Stimulated activated CD4-positive, alpha-beta T cell treated with anti-CD3 and anti-CD28 coated beads, Interleukin-2, amount 100 ng/mL, for 48 hours (primary cell): ENCODE data around the gene GPRC6A.

Experiments
- DNase-seq, 2 donors: peaks; one replicate each; pipeline ENCODE4 v3.0.0-alpha.2; 2020

Gene GPRC6A

DNA sequence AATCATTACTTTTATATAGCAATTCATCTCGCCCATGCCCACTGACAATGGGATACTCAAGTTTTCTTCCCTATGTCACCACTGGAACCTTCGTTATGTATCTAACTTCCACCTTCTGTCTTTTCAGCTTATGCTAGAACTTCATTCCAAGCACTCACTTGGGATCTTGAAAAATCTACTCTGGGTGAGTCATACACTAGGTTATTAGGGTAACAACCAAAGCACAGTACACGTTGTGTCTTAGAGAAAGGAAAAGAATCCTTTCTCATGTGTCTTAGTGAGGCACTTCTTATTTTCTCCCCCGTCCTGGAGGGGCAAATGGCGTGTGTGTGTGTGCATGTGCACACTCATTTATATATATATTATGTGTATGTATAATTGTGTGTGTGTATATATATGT is 45.0 kb downstream of the GPRC6A start:
- DNase-seq: no peak

- no peak for DNase-seq
Observed at GRCh38 chr6:116779573-116780164, 49.2 kb downstream of the GPRC6A start.

DNA sequence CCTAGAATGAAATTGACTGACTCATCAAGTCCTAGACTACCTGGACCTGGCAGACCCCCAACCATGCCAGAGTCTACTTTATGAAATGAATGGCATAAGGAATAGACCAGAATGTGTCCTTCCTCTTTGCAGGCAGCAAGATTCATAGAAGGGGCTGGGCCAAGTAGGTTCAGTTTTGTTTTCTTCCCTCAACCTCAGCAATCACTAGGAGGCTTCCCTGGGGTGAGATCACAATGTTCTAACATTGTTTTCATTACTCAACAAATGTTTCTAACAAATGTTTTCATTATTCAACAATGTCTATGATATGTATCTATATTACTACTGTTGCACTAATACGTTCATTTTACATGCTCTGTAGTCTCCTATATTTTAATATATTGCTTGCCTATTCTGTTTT is 55.0 kb downstream of the GPRC6A start:
- no peak for DNase-seq

- no peak for DNase-seq
Observed at GRCh38 chr6:116772450-116772849, 56.4 kb downstream of the GPRC6A start.

GRCh38 chr6:116767715-116768114 is 61.2 kb downstream of the GPRC6A start:
- no peak for DNase-seq

DNA sequence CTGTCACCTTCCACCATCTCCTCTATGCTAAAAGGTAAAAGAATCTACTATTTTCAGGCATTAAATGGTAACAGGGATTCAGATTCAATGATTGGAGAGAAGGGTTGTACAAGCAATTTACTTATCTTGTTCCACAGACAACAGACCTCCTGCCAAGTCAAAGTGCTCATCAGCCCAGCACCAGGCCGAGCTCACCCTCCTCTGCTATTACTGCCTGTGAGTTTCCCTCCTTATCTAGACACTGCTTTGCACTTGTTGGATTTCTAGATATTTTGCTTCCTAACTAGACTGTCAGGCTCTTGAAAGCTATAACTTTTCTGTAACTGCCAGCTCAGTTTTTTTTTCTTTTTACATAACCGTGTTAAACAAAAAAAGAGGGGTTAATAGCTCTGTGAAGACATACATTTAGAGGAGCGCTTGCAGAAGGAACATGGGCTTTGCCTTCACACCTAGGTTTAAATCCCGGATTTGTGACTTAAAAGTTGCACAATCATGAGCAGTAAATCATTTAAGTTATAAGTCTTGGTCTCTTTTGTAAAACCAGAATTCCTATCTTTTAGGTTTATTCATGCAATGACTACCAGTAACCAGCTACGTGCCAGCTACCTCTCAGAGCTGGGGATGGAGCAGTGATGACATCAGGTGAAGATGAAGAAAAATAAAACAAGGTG is 62.2 kb downstream of the GPRC6A start:
- no peak for DNase-seq

DNA sequence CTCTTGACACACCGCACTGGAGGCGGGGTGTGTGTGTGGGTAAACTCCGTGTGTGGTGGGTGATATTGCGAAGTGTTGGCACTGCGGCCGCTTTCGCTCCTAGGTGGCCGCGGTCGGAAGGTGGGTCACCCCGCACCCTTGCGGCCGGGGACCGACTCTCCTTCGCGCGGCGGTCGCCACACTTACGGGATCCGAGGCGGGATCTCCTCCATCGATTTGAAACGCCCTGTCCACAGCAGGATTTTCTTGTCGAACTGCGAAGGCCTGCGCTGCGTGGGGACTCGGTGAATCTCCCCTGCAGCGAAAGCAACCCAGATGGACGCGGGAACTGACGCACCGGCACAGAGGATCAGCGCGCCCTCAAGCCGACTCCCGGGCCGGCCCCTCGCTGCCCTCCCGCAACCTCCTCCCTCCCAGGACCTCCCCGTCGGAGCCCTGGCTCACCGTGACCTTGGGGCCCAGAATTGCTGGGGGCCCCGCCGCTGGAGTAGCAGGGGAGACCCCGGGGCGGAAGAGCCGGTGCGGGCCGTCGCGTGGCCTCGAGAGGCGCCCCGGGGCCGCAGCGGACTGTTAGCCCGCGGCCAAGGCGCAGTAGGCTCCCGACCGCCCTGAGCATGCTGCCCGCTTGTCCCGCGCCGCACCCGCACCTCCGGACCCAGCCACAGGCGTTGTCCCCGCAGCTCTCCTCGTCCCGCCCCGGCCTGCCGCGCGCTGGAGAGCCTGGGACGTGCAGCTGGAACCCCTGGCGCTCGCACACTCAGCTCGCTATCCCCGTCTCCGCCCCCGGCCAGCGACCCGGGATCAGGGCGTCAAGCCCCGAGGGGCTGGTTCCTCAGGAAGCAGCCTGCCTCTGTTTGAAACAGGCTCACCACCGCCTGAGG is 63.7 kb downstream of the GPRC6A start, which contains the start of gene FAM162B:
Gene FAM162B (minus strand): TSS at position 759 of the 881 bp plus-strand sequence. CDS start 143 bp downstream, at position 616.
- peak in 1 of 2 donors; percentile 0 for DNase-seq

DNA sequence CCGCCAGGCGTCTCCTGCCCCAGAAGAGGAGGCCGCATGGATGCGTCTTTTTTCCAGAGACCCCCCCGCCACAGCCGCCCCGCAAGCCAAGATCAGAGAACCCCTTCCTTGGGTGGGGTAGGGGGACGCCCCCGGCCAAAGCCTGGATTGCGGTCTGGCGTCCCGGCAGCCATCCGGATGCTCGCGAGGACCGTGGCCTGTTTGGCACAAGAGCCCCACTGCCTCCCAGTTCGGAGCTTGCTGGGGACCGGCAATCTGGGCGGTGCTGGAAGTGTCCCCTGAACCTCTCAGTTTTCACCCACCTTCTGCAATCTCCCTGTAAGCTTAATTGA is 64.3 kb downstream of the GPRC6A start:
- no peak for DNase-seq

DNA sequence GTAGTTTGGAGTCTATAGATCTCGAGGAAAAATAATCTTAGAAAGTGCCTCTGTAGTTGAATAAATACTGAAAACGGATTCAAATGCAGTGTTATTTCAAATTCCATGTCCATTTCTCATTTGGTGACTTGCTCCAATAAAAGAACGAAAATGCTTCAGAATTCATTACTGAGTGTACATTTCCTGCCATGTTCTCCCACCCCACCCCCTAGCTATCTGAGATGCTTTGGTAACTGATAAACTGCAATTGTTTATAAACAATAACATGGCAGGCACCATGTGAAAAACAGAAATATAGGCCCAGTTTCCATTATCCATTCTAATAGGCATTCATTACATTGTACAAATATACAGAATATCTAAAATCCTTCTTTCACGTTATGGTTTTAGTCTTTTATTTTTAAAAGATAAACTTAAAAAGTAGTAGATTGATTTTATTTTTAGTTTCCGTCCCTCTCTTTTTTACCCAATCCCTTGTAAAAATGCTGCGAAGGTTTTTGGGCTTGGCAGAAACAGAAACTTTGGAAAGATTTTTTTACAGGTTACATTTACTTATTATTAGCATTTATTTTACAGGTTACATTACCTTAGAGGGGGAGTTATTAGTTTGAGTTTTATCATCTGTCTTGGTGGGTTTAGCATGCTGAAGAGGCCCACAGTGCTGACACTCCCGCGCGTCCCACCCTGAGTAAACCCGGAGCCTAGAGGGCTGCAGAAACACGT is 64.8 kb downstream of the GPRC6A start:
- no peak for DNase-seq

GRCh38 chr6:116763048-116763447 is 65.8 kb downstream of the GPRC6A start:
- DNase-seq: no peak

DNA sequence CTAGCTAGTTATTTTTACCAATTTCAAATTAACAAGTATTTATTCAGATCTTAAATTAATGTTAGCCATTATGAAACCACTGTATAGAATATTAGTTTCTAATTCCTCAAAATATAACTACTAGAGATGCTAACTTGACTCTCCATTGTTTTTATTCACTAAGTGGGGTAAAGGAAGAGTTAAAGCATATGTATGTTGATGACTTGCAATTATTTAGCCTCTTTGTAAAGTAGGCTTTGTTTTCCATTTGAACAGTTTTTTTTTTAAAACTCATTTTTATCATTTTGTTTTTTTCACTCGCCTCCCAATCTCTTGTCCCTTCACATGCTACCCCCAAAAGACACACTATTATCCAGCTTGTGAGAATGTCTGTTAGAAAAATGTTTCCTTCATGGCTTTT is 66.6 kb downstream of the GPRC6A start:
- no peak for DNase-seq

- DNase-seq: no peak
Observed at GRCh38 chr6:116761779-116762178, 67.1 kb downstream of the GPRC6A start.

DNA sequence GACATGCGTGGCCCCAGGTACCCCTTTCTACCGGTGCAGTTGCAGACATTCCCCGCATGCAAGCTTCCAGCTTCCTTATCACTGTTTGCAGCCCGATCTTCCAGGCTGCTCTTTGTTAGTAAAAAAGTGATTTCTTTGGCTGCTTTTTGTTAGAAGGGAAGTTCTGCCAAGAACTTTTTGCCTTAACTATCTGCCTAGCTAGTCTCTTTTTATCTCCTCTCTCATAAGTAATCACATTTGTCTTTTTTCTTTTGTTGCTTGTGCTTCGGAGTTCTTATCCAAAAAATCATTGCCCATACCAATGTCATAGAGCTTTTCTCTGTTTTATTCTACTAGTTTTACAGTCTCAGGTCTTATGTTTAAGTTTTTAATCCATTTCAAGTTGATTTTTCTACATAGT is 83.7 kb downstream of the GPRC6A start:
- no peak for DNase-seq
